Mammary microvascular endothelial cell (primary cell): ENCODE data around the gene SIK1. TPM values are rescaled to one million over a fixed set of nuclear protein-coding genes. Genes with fewer than 3 reads are reported as not detected.

Experiments used
- total RNA-seq: library from RNA; depleted of rRNA; stranded (reverse); fragments of >200 nt; gene quantifications from 2 replicates; pipeline ENCODE4 v1.2.3, GENCODE V29; 2015

The SIK1 gene
- 0.67 and 0.94 TPM in 2 replicates for total RNA-seq

DNA sequence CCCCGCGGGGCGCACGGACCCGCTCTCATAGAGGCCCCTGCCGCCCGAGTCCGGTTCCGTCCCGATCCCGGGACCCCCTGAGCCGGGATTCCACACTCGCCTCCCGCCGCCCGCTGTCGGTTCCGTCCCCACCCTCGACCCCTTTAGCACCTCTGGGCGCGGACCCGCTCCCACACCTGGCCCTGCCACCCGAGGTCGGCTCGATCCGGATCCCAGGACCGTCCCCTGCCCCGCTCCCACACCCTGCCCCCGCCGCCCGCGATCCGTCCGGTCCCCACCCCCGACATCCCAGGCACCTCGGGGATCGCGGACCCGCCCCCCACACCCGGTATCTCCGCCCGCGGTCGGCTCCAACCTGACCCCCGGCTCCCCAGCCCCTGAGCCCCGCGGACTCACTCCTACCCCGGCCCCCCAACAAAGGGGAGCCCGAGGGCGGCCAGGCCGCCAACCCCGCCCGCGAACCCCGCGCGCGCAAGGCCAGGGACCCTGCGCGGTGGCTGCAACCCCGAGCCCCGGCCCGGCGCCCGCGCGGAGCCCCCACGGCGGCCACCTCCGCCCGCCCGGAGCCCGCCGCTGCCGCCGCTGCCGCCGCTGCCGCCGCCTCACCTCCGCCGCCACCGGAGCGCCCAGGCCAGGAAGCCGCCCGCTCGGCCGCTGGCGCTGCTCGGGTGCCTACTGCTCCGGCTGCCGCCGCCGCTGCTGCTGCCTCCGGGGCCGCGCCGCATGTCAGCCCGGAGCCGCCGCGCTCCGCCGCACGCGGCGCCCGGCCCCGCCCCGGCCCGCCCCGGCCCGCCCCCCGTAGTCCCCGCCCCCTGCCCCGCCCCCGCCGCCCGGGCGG lies at the start of gene SIK1:
Gene SIK1 (minus strand): TSS at position 728 of the 838 bp plus-strand sequence. CDS start 953 bp downstream, outside the sequence.

Other genes with a start within 250 kb of the SIK1 start
- 0.05 and 0.13 TPM in 2 replicates for gene HSF2BP, start 232.4 kb upstream of the SIK1 start, total RNA-seq
- 34.6 and 35.0 TPM in 2 replicates for gene RRP1B, start 232.4 kb upstream of the SIK1 start, total RNA-seq